Astrocyte (in vitro differentiated cells and primary cell): ENCODE results near the gene PUS10. TPM values are rescaled to one million over a fixed set of nuclear protein-coding genes. Genes with fewer than 3 reads are reported as not detected.
"Not testable (repeated sequence)": the region's sequence is repeated elsewhere in the genome, so short reads cannot be mapped to it uniquely, and the experiment has no call there.

ENCODE experiments used
- DNase-seq: peaks from one replicate; pipeline ENCODE4 v3.0.0-alpha.2; 2010; ENCODE audit warnings: low read depth
- FAIRE-seq: peaks from 2 replicates; lab custom pipeline; 2011; peaks lifted over from hg19 to GRCh38; lab: Jason Lieb, UNC
- H2AFZ ChIP-seq: 2 replicates; pipeline ENCODE4 v1.6.0; 2012; ENCODE audit warnings: low read depth, low read length, inconsistent platforms
- H3K27ac ChIP-seq: 2 replicates; pipeline ENCODE4 v1.5.1; 2011; ENCODE audit warnings: low read depth, low read length, inconsistent platforms
- H3K27me3 ChIP-seq: 2 replicates; pipeline ENCODE4 v1.6.0; 2011; ENCODE audit warnings: low read length, inconsistent platforms; ENCODE audit not compliant: insufficient read depth
- H3K36me3 ChIP-seq: 2 replicates; pipeline ENCODE4 v1.5.1; 2011; ENCODE audit warnings: low read length, inconsistent platforms; ENCODE audit not compliant: insufficient read depth
- H3K4me1 ChIP-seq: 2 replicates; pipeline ENCODE4 v1.5.1; 2011; ENCODE audit warnings: low read length, inconsistent platforms; ENCODE audit not compliant: insufficient read depth
- H3K4me2 ChIP-seq: 2 replicates; pipeline ENCODE4 v1.6.0; 2012; ENCODE audit warnings: low read length, inconsistent platforms
- H3K4me3 ChIP-seq: 2 replicates; pipeline ENCODE4 v1.5.1; 2011; ENCODE audit warnings: low read depth, mild to moderate bottlenecking, low read length, inconsistent platforms; ENCODE audit not compliant: insufficient read depth
- H3K79me2 ChIP-seq: 2 replicates; pipeline ENCODE4 v1.6.0; 2012; ENCODE audit warnings: mild to moderate bottlenecking, low read length, inconsistent platforms; ENCODE audit not compliant: insufficient read depth
- H3K9ac ChIP-seq: 2 replicates; pipeline ENCODE4 v1.6.0; 2012; ENCODE audit warnings: mild to moderate bottlenecking, low read length, inconsistent platforms
- H3K9me3 ChIP-seq: 2 replicates; pipeline ENCODE4 v1.5.1; 2012; ENCODE audit warnings: low read depth, mild to moderate bottlenecking, low read length, inconsistent platforms; ENCODE audit not compliant: insufficient read depth
- H4K20me1 ChIP-seq: 2 replicates; pipeline ENCODE4 v1.6.0; 2012; ENCODE audit warnings: low read length, inconsistent platforms; ENCODE audit not compliant: insufficient read depth
- H3K27ac Mint-ChIP-seq: one replicate; pipeline ENCODE4 v1.8.0; 2021; ENCODE audit warnings: mild to moderate bottlenecking, mixed read lengths; ENCODE audit not compliant: unreplicated experiment
- H3K27me3 Mint-ChIP-seq: one replicate; pipeline ENCODE4 v1.8.0; 2021; ENCODE audit warnings: low read depth, mixed read lengths; ENCODE audit not compliant: unreplicated experiment
- H3K36me3 Mint-ChIP-seq: one replicate; pipeline ENCODE4 v1.8.0; 2021; ENCODE audit warnings: low read depth, mixed read lengths; ENCODE audit not compliant: unreplicated experiment
- H3K4me1 Mint-ChIP-seq: one replicate; pipeline ENCODE4 v1.8.0; 2021; ENCODE audit warnings: low read depth, mixed read lengths; ENCODE audit not compliant: unreplicated experiment
- H3K4me3 Mint-ChIP-seq: one replicate; pipeline ENCODE4 v1.8.0; 2021; ENCODE audit warnings: mild to moderate bottlenecking, moderate library complexity, mixed read lengths; ENCODE audit not compliant: unreplicated experiment
- H3K9me3 Mint-ChIP-seq: one replicate; pipeline ENCODE4 v1.8.0; 2021; ENCODE audit warnings: mild to moderate bottlenecking, mixed read lengths; ENCODE audit not compliant: unreplicated experiment
- EZH2 ChIP-seq: IDR thresholded peaks from 2 replicates; pipeline ENCODE4 v1.6.1; 2012; ENCODE audit warnings: mild to moderate bottlenecking, low read length, inconsistent platforms; ENCODE audit not compliant: insufficient read depth
- total RNA-seq: library from RNA; stranded (reverse); gene quantifications from 2 replicates; pipeline ENCODE4 v1.2.1, GENCODE V29; 2021
- TF ChIP-seq, protein P1 (sequence below): IDR thresholded peaks from 2 replicates; pipeline ENCODE4 v1.5.1; 2011; ENCODE audit warnings: low read depth, mild to moderate bottlenecking, inconsistent platforms, low read length, moderate library complexity; ENCODE audit not compliant: insufficient read depth

PUS10 gene
- total RNA-seq, 1 donor from 2014 or later: 7.7 TPM

DNA sequence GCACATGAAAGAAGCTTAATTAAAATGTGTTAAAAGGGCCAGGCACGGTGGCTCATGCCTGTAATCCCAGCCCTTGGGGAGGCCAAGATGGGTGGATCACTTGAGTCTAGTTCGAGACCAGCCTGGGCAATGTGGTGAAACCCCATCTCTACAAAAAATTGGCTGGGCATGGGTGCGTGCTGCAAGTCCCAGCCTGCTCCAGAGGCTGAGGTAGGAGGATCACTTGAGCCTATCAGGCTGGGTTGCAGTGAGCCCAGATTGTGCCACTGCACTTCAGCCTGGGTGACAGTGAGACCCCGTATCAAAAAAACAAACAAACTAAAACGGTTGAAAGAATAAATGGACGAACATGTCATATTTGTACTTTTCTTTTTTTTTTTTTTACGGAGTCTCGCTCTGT lies 110.7 kb downstream of the PUS10 start:
- FAIRE-seq: no peak
- no peaks in the 10 kb centered on the region for H3K36me3 ChIP-seq
- Mint-ChIP-seq H3K27ac (no peak overlapping the region), H3K36me3 (no peaks in the 10 kb centered on the region), H3K4me1 (no peaks in the 10 kb centered on the region), H3K27me3 (no peaks in the 10 kb centered on the region), H3K4me3 (no peak overlapping the region), H3K9me3 (no peaks in the 10 kb centered on the region)
- no peak for DNase-seq
- H3K4me1 ChIP-seq: no peaks in the 10 kb centered on the region
- H3K9me3 ChIP-seq: no peaks in the 10 kb centered on the region
- no peak overlapping the region for H3K4me3 ChIP-seq
- no peak overlapping the region for H3K4me2 ChIP-seq
- no peak overlapping the region for H2AFZ ChIP-seq
- no peak overlapping the region for H3K9ac ChIP-seq
- no peaks in the 10 kb centered on the region for H4K20me1 ChIP-seq
- no peaks in the 10 kb centered on the region for H3K79me2 ChIP-seq
- H3K27ac ChIP-seq: no peak overlapping the region
- TF ChIP-seq, protein P1, sequence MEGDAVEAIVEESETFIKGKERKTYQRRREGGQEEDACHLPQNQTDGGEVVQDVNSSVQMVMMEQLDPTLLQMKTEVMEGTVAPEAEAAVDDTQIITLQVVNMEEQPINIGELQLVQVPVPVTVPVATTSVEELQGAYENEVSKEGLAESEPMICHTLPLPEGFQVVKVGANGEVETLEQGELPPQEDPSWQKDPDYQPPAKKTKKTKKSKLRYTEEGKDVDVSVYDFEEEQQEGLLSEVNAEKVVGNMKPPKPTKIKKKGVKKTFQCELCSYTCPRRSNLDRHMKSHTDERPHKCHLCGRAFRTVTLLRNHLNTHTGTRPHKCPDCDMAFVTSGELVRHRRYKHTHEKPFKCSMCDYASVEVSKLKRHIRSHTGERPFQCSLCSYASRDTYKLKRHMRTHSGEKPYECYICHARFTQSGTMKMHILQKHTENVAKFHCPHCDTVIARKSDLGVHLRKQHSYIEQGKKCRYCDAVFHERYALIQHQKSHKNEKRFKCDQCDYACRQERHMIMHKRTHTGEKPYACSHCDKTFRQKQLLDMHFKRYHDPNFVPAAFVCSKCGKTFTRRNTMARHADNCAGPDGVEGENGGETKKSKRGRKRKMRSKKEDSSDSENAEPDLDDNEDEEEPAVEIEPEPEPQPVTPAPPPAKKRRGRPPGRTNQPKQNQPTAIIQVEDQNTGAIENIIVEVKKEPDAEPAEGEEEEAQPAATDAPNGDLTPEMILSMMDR: no peak
- no peak for TF ChIP-seq EZH2
- no peaks in the 10 kb centered on the region for H3K27me3 ChIP-seq

DNA sequence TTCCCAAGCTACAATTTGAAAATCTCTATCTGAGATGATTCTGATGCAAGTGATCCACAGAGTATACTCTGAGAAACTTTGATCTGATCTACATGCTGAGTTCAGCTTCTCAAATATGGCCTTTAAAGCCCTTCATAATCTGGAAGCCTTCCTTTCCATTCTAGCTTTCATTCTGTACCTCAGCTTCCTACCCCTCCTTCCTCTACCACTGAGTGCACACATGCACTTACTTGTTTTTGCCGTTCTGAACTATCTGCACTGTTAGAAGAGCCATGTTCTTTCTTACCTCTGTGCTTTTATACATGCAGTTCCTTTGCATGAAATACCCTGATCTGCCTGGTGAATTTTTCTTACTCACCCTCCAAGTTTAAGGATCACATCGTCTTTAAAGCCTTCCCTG lies 111.7 kb downstream of the PUS10 start:
- no peaks in the 10 kb centered on the region for H3K9me3 Mint-ChIP-seq
- H3K36me3 ChIP-seq: no peaks in the 10 kb centered on the region
- no peaks in the 10 kb centered on the region for H3K9me3 ChIP-seq
- H3K4me1 Mint-ChIP-seq: no peaks in the 10 kb centered on the region
- FAIRE-seq (no peak), DNase-seq (no peak)
- no peak overlapping the region for H3K4me3 ChIP-seq
- H3K4me3 Mint-ChIP-seq: no peak overlapping the region
- H3K79me2 ChIP-seq: no peaks in the 10 kb centered on the region
- no peak overlapping the region for H3K27ac Mint-ChIP-seq
- H4K20me1 ChIP-seq: no peaks in the 10 kb centered on the region
- H3K27ac ChIP-seq: no peak overlapping the region
- no peaks in the 10 kb centered on the region for H3K27me3 Mint-ChIP-seq
- no peak overlapping the region for H3K4me2 ChIP-seq
- no peaks in the 10 kb centered on the region for H3K27me3 ChIP-seq
- no peaks in the 10 kb centered on the region for H3K36me3 Mint-ChIP-seq
- TF ChIP-seq, protein P1: no peak
- TF ChIP-seq EZH2: no peak
- H3K9ac ChIP-seq: no peak overlapping the region
- H3K4me1 ChIP-seq: no peaks in the 10 kb centered on the region
- no peak overlapping the region for H2AFZ ChIP-seq

DNA sequence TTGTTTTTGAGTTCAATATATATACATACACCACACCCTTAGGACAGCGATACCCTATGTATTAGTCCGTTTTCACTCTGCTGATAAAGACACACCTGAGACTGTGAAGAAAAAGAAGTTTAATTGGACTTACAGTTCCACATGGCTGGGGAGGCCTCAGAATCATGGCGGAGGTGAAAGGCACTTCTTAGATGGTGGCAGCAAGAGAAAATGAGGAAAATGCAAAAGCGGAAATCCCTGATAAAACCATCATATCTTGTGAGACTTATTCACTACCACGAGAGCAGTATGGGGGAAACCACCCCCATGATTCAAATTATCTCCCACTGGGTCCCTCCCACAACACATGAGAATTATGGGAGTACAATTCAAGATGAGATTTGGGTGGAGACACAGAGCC lies 112.2 kb downstream of the PUS10 start:
- not testable (repeated sequence) for H3K27me3 Mint-ChIP-seq, H3K4me1 Mint-ChIP-seq, H3K9me3 ChIP-seq, H3K4me2 ChIP-seq, H3K79me2 ChIP-seq, H3K4me3 ChIP-seq, H3K9me3 Mint-ChIP-seq, H2AFZ ChIP-seq, H3K4me3 Mint-ChIP-seq, H3K36me3 Mint-ChIP-seq, H3K27ac ChIP-seq, H3K36me3 ChIP-seq, FAIRE-seq, H3K27ac Mint-ChIP-seq, DNase-seq, H3K9ac ChIP-seq, H3K27me3 ChIP-seq, H4K20me1 ChIP-seq, H3K4me1 ChIP-seq

DNA sequence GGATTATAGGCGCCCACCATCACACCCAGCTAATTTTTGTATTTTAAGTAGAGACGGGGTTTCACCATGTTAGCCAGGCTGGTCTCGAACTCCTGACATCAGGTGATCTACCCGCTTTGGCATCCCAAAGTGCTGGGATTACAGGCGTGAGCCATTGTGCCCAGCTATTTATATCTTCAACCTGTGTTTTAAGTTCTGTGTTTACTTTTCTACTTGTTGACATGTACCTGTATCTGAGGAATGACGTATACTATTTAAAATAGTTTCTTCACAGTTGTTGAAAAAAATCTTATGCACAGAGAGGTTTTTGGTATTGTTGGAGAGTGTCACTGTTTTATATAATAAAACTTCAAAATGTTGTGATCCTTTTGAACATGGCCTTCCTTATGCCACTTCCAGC lies 116.8 kb downstream of the PUS10 start:
- H3K27ac ChIP-seq, DNase-seq, H3K27ac Mint-ChIP-seq, H3K4me3 ChIP-seq, H3K4me1 ChIP-seq, H3K36me3 ChIP-seq, H4K20me1 ChIP-seq, H3K9me3 ChIP-seq, H3K9ac ChIP-seq, H3K27me3 ChIP-seq, H3K36me3 Mint-ChIP-seq, H3K9me3 Mint-ChIP-seq, H3K4me2 ChIP-seq, H3K79me2 ChIP-seq, H3K4me3 Mint-ChIP-seq, H3K4me1 Mint-ChIP-seq, H3K27me3 Mint-ChIP-seq, FAIRE-seq, H2AFZ ChIP-seq: not testable (repeated sequence)
